ENCODE data around the gene ZC3H6.

DNA sequence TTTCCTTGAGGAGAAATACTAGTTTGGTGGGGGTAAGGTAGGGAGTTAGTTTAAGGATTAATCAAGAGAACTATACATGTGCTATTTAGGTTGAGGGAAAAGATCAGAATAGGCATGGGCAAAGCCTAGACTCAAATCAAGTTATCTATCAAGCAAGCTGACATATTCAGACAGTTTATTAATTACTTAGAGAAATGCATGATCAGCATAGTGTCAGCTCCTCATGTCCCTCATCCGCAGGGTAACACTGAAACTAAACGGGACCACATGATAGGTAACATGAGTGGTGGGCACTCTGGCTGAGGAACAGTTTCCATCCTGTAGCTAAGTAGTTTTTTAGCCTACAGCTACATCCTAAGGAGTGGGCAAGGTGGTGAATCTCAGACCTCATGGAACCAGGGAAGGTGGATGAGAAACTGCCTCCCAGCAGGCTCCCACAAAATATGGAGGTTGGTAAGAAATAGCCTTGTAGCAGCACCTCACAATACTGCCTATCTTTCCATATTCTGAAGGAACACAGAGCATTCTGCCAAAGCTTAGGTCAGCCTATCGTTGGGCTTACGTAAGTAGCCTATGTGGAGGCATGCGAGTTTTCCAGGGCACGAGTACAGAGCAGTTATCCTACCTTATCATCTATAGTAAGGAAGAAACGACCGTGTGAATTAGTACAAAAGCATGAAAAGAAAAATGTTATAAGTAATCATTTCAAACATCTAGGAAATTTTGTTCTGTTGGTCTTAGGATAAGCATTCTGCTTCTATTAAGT, 18.4 kb downstream of the ZC3H6 start:
- TF ChIP-seq POLR2A (IDR thresholded peaks at IDR 0.05; ENCODE audit: low read length) (no peak), NFE2L2 (conservative IDR thresholded peaks at IDR 0.05; ENCODE audit: low read length) (no peak), ESRRA (IDR thresholded peaks at IDR 0.05; ENCODE audit: borderline replicate concordance, low read length) (no peak)
- TF ChIP-seq, protein P1, sequence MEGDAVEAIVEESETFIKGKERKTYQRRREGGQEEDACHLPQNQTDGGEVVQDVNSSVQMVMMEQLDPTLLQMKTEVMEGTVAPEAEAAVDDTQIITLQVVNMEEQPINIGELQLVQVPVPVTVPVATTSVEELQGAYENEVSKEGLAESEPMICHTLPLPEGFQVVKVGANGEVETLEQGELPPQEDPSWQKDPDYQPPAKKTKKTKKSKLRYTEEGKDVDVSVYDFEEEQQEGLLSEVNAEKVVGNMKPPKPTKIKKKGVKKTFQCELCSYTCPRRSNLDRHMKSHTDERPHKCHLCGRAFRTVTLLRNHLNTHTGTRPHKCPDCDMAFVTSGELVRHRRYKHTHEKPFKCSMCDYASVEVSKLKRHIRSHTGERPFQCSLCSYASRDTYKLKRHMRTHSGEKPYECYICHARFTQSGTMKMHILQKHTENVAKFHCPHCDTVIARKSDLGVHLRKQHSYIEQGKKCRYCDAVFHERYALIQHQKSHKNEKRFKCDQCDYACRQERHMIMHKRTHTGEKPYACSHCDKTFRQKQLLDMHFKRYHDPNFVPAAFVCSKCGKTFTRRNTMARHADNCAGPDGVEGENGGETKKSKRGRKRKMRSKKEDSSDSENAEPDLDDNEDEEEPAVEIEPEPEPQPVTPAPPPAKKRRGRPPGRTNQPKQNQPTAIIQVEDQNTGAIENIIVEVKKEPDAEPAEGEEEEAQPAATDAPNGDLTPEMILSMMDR (IDR thresholded peaks at IDR 0.05) = no peak

Measured in A549 (cell line).